HepG2 (cell line): ENCODE measurements around the gene SLTM. TPM values are rescaled to one million over a fixed set of nuclear protein-coding genes. Genes with fewer than 3 reads are reported as not detected.

Source experiments
- ATAC-seq: fragments of 200-7000 bp; cut with Tn5 transposase; 3 replicates; pipeline ENCODE4 v1.9.1; 2020; ENCODE audit warnings: mild to moderate bottlenecking, moderate library complexity
- BruUV-seq: library from RNA; stranded (reverse); fragments of 400-500 nt; replicated peaks from 2 replicates; lab custom pipeline; 2021; lab: Mats Ljungman, UMichigan
- CTCF ChIA-PET: fragments of 300-600 bp; formaldehyde crosslinking; extraction: SDS; loops from one replicate; lab custom pipeline; 2021; ENCODE audit warnings: low total read pairs, inconsistent platforms, low intra/inter-chr PET ratio; lab: Yijun Ruan, JAX
- POLR2A ChIA-PET: fragments of 350-600 bp; sonication (Branson Sonifier 250); formaldehyde crosslinking; loops from one replicate; lab custom pipeline; 2020; ENCODE audit warnings: antibody characterized with exemption, inconsistent platforms; lab: Yijun Ruan, JAX
- DNase-seq: peaks from one replicate; pipeline ENCODE4 v3.0.0-alpha.2; 2015; ENCODE audit warnings: low spot score
- FAIRE-seq: peaks from 3 replicates; lab custom pipeline; 2011; peaks lifted over from hg19 to GRCh38; lab: Jason Lieb, UNC
- H2AFZ ChIP-seq: one replicate; pipeline ENCODE4 v1.6.1; 2011; ENCODE audit warnings: low read length, inconsistent platforms
- H3K27ac ChIP-seq: fragments of 300-600 bp; 3 replicates; pipeline ENCODE4 v1.8.0; 2011; ENCODE audit warnings: mixed run types, mild to moderate bottlenecking, mixed read lengths, low read length, inconsistent platforms; ENCODE audit not compliant: insufficient read depth; ENCODE audit errors: extremely low read length
- H3K27me3 ChIP-seq, 2 experiments: fragments of 200-600 bp in 1 of 2; 2 replicates in 1 of 2; 3 replicates in 1 of 2; pipeline versions ENCODE4 v1.6.0 to v1.8.0; 2011; ENCODE audit warnings: low read length in 2 of 2, mild to moderate bottlenecking in 2 of 2, moderate library complexity in 2 of 2, inconsistent platforms in 1 of 2; ENCODE audit not compliant: insufficient read depth in 2 of 2, control insufficient read depth in 1 of 2
- H3K36me3 ChIP-seq, 2 experiments: fragments of 200-600 bp in 1 of 2; replicated peaks in 1 of 2; 2 replicates in 1 of 2; 3 replicates in 1 of 2; pipeline versions ENCODE4 v1.5.1 to v1.8.0; 2011; ENCODE audit warnings: low read length in 2 of 2, inconsistent platforms in 1 of 2; ENCODE audit not compliant: insufficient read depth in 2 of 2, control insufficient read depth in 1 of 2
- H3K4me1 ChIP-seq: 2 replicates; pipeline ENCODE4 v1.5.1; 2012; ENCODE audit warnings: low read length, inconsistent platforms; ENCODE audit not compliant: insufficient read depth
- H3K4me2 ChIP-seq: 2 replicates; pipeline ENCODE4 v1.6.0; 2011; ENCODE audit warnings: low read depth, low read length, inconsistent platforms
- H3K4me3 ChIP-seq, 3 experiments: fragments of 200-600 bp in 1 of 3; sonication (generic), shearing (Covaris generic) in 1 of 3; replicated peaks in 1 of 3; 2 replicates each; pipeline ENCODE4 v1.5.1; 2011 to 2016; ENCODE audit warnings: low read length in 3 of 3, inconsistent platforms in 2 of 3, low read depth in 2 of 3, mild to moderate bottlenecking in 2 of 3, control low read depth in 1 of 3, mixed read lengths in 1 of 3; ENCODE audit not compliant: insufficient read depth in 1 of 3
- H3K79me2 ChIP-seq: one replicate; pipeline ENCODE4 v1.6.1; 2011; ENCODE audit warnings: low read length, inconsistent platforms; ENCODE audit not compliant: insufficient read depth
- H3K9ac ChIP-seq: 2 replicates; pipeline ENCODE4 v1.6.0; 2011; ENCODE audit warnings: mild to moderate bottlenecking, low read depth, low read length, inconsistent platforms; ENCODE audit not compliant: insufficient read depth
- H3K9me3 ChIP-seq: 2 replicates; pipeline ENCODE4 v1.5.1; 2012; ENCODE audit warnings: mild to moderate bottlenecking, low read length
- H4K20me1 ChIP-seq: 2 replicates; pipeline ENCODE4 v1.6.0; 2011; ENCODE audit warnings: inconsistent platforms, mild to moderate bottlenecking, low read length, moderate library complexity; ENCODE audit not compliant: insufficient read depth
- ATF1 ChIP-seq: IDR thresholded peaks from 2 replicates; pipeline ENCODE4 v1.6.1; 2016; ENCODE audit warnings: mild to moderate bottlenecking, control low read depth
- HDAC1 ChIP-seq: sonication (generic); formaldehyde crosslinking; IDR thresholded peaks from 2 replicates; pipeline ENCODE4 v1.5.1; 2020; ENCODE audit warnings: mild to moderate bottlenecking, missing genetic modification reagents
- MAFF ChIP-seq: IDR thresholded peaks from 2 replicates; pipeline ENCODE4 v1.6.1; 2011; ENCODE audit warnings: low read depth, low read length, improper control_type of control experiment
- MAFK ChIP-seq, 2 experiments: IDR thresholded peaks in 1 of 2; conservative IDR thresholded peaks in 1 of 2; 2 replicates each; pipeline ENCODE4 v1.6.1; 2011; ENCODE audit warnings: improper control_type of control experiment in 2 of 2, low read length in 2 of 2
- NR2F6 ChIP-seq, 2 experiments: IDR thresholded peaks; 2 replicates each; pipeline ENCODE4 v1.6.1; 2016; ENCODE audit warnings: antibody characterized with exemption in 1 of 2, mild to moderate bottlenecking in 1 of 2
- SMARCC2 ChIP-seq: fragments of 450-650 bp; IDR thresholded peaks from 2 replicates; pipeline ENCODE4 v1.6.1; 2017; ENCODE audit warnings: antibody characterized with exemption, mild to moderate bottlenecking
- SMARCE1 ChIP-seq: fragments of 450-650 bp; IDR thresholded peaks from 2 replicates; pipeline ENCODE4 v1.6.1; 2017; ENCODE audit warnings: borderline replicate concordance
- ZNF598 ChIP-seq: sonication (generic); formaldehyde crosslinking; IDR thresholded peaks from 2 replicates; pipeline ENCODE4 v1.5.1; 2020; ENCODE audit warnings: mild to moderate bottlenecking, missing genetic modification reagents, borderline replicate concordance
- ZNF746 ChIP-seq: sonication (generic); formaldehyde crosslinking; IDR thresholded peaks from 2 replicates; pipeline ENCODE4 v1.8.0; 2022; ENCODE audit warnings: mild to moderate bottlenecking, missing genetic modification reagents
- WGBS: methylation state at CpG from one replicate; pipeline ENCODE4 v1.1.6; 2017; ENCODE audit warnings: low lambda C conversion rate; 5-methylcytosine and 5-hydroxymethylcytosine counted together
- in situ Hi-C: cut with HindIII; loops from 2 replicates; pipeline ENCODE4 v1.10.0; 2017; ENCODE audit warnings: low pct_unique_long_range_greater_than_20kb; ENCODE audit not compliant: extremely low pct_ligation_motif_present
- intact Hi-C: fragments of 100-400 bp; cut with micrococcal nuclease; formaldehyde crosslinking; loops from one replicate; pipeline ENCODE4 v1.10.0; 2022; ENCODE audit not compliant: unreplicated experiment
- polyA plus RNA-seq, 8 experiments: library from polyadenylated mRNA; depleted of rRNA in 3 of 8; stranded (reverse) in 7 of 8; unstranded in 1 of 8; fragments of >200 nt; fragmentation: Illumina TruSeq in 4 of 8; extraction: Trizol in 4 of 8; gene quantifications; 2 replicates each; pipeline versions ENCODE4 v1.2.1 to v1.2.3, GENCODE V29; 2011 to 2016; ENCODE audit warnings: low read depth in 4 of 8, missing spikeins in 1 of 8, mixed read lengths in 1 of 8; ENCODE audit not compliant: insufficient read depth in 1 of 8
- total RNA-seq, 5 experiments: library from RNA; depleted of rRNA; stranded (reverse); fragments of >200 nt; fragmentation: Illumina TruSeq; extraction: Trizol; gene quantifications; 2 replicates each; pipeline ENCODE4 v1.2.3, GENCODE V29; 2016; ENCODE audit warnings: low read depth in 1 of 5
- TF ChIP-seq, protein P1 (sequence below): sonication (generic); formaldehyde crosslinking; IDR thresholded peaks from 2 replicates; pipeline ENCODE4 v1.5.0; 2020; ENCODE audit warnings: missing genetic modification reagents, mild to moderate bottlenecking, borderline replicate concordance
- TF ChIP-seq, protein P2 (sequence below): sonication (generic); formaldehyde crosslinking; IDR thresholded peaks from 2 replicates; pipeline ENCODE4 v1.4.0; 2020; ENCODE audit warnings: missing genetic modification reagents

The SLTM gene
- total and polyA plus RNA-seq, 2 of the 13 experiments (the other 11 are each of a cell fraction or from before 2014, with no cell fraction given) = 22.0 to 64.2 TPM

DNA sequence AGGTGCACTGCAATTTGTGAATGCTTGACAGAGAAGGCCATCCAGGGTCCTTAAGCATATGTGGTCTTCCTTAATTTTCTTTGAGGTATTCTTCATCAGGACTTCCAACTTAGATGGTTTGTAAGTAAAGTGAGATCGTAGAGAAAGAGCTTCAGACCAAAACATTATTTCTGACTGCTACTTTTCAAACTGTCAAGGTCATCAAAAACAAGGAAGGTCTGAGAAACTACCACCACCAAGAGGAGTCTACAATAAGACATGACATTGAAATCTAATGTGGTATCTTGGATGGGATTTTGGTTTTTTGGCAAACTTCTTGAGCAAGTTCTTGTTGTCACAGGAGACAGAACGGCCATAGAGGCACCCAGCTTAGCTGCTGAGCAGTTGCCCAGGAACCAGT is 34.0 kb upstream of the SLTM start:
- Histone ChIP-seq H3K9ac (no peak overlapping the region), H3K4me1 (no peaks in the 10 kb centered on the region), H3K9me3 (no peaks in the 10 kb centered on the region), H3K79me2 (no peaks in the 10 kb centered on the region), H4K20me1 (no peaks in the 10 kb centered on the region), H3K27ac (no peak overlapping the region), H3K27me3 (0 out of 5 replicates have a peak, but pooled peaks cover 0 to 1% of the 10 kb centered on the region in 2 experiments), H3K4me3 (no peak overlapping the region), H3K4me2 (no peak overlapping the region), H3K36me3 (no peaks in the 10 kb centered on the region), H2AFZ (peak overlapping the region; percentile 0)
- WGBS = 5% methylated on average over 2 of the region's 2 CpGs
- no peak for TF ChIP-seq ZNF746 (CRISPR knock-in tag)
- TF ChIP-seq NR2F6 (IDR thresholded peaks at IDR 0.05) = no peak
- TF ChIP-seq NR2F6 (CRISPR knock-in tag; IDR thresholded peaks at IDR 0.05) = no peak
- no peak for TF ChIP-seq SMARCE1
- peak in 1 of 2 experiments; percentile 47; a peak in 1 of 4 replicates for TF ChIP-seq MAFK (conservative IDR thresholded peaks at IDR 0.05 in 1 of 2, IDR thresholded peaks at IDR 0.05 in 1 of 2; ENCODE audit: low read length in 2 of 2)
- TF ChIP-seq ATF1 (CRISPR knock-in tag) = no peak
- TF ChIP-seq SMARCC2 = no peak
- TF ChIP-seq ZNF598 (CRISPR knock-in tag) = no peak
- TF ChIP-seq HDAC1 (CRISPR knock-in tag) = no peak
- TF ChIP-seq, protein P1, sequence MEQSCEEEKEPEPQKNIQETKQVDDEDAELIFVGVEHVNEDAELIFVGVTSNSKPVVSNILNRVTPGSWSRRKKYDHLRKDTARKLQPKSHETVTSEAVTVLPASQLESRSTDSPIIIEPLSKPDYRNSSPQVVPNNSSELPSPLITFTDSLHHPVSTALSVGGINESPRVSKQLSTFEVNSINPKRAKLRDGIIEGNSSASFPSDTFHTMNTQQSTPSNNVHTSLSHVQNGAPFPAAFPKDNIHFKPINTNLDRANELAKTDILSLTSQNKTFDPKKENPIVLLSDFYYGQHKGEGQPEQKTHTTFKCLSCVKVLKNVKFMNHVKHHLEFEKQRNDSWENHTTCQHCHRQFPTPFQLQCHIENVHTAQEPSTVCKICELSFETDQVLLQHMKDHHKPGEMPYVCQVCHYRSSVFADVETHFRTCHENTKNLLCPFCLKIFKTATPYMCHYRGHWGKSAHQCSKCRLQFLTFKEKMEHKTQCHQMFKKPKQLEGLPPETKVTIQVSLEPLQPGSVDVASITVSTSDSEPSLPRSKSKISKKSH = no peak
- TF ChIP-seq, protein P2, sequence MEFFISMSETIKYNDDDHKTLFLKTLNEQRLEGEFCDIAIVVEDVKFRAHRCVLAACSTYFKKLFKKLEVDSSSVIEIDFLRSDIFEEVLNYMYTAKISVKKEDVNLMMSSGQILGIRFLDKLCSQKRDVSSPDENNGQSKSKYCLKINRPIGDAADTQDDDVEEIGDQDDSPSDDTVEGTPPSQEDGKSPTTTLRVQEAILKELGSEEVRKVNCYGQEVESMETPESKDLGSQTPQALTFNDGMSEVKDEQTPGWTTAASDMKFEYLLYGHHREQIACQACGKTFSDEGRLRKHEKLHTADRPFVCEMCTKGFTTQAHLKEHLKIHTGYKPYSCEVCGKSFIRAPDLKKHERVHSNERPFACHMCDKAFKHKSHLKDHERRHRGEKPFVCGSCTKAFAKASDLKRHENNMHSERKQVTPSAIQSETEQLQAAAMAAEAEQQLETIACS (CRISPR knock-in tag) = no peak
- TF ChIP-seq MAFF = 0 out of 2 replicates have a peak, but pooled peaks have one; percentile 9
- ATAC-seq (no peak), DNase-seq (no peak), FAIRE-seq (no peak)
- in situ Hi-C loops = no loop called here
- intact Hi-C loops = no loop called here
- ChIA-PET CTCF (no interaction called here), POLR2A (no interaction called here)
- no TSS peak for BruUV-seq
